ENCODE results near the gene OR6X1.

DNA sequence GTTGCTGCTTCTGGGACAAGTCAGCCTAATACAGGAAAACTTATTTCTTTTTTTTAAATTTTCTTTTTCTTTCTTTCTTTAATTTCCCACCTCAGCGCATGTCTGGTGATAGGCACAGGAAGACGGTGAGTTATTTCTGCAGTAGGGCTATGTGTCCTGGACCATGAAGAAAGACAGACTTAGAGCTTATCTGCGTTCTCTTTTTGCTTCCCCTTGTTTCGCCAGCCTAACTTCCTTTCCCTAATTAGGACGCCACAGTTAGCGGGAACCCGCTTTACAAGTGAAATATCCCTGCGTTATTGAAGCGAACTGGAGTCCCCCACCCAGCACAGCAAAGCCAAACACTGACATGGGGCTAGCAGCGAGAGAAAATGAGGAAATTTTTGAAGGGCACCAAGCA, 43.2 kb upstream of the OR6X1 start:
- no peak for TF ChIP-seq CTCF (IDR thresholded peaks at IDR 0.05)
- no peak for TF ChIP-seq POLR2A (IDR thresholded peaks at IDR 0.05)
